Cardiac septum (tissue), 1 donor: ENCODE measurements around the gene KLF12. TPM values are rescaled to one million over a fixed set of nuclear protein-coding genes. Genes with fewer than 3 reads are reported as not detected.

Experiments used
- DNase-seq: peaks from one replicate; pipeline ENCODE4 v3.0.0-alpha.2; 2020; ENCODE audit warnings: low spot score
- intact Hi-C: fragments of 100-400 bp; cut with DNase I; formaldehyde crosslinking; loops from one replicate; pipeline ENCODE4 v1.14.0; 2022
- total RNA-seq: library from RNA; stranded (reverse); fragmentation: NEBNext Ultra II Directional; extraction: Animal tissue kit (Norgen Biotek cat#: 25700); gene quantifications from one replicate; pipeline ENCODE4 v1.2.1, GENCODE V29; 2021
- donor health status: DM: no; HTN: no; CAD: no.

KLF12 gene
- total RNA-seq, 1 donor from 2014 or later, result 17.1 TPM

GRCh38 chr13:74110053-74110452, 24.2 kb downstream of the KLF12 start:
- intact Hi-C loops, result loop anchor here (5.0 kb wide), 1 partner anchor 33 kb away; no protein-coding TSS in a partner anchor
- no peak for DNase-seq

- no peak for DNase-seq
- intact Hi-C loops, result no loop called here
These were observed 26.6 kb downstream of the KLF12 start for GRCh38 chr13:74107598-74107997.

GRCh38 chr13:74105871-74106270, 28.3 kb downstream of the KLF12 start:
- intact Hi-C loops, result no loop called here

GRCh38 chr13:74104661-74105275, 29.4 kb downstream of the KLF12 start:
- intact Hi-C loops, result no loop called here

More at GRCh38 chr13:74105871-74106270, 28.3 kb downstream of the KLF12 start:
- no peak for DNase-seq

GRCh38 chr13:74103970-74104555, 30.1 kb downstream of the KLF12 start:
- DNase-seq, result no peak
- intact Hi-C loops, result no loop called here

More at GRCh38 chr13:74104661-74105275, 29.4 kb downstream of the KLF12 start:
- no peak for DNase-seq

GRCh38 chr13:74103196-74103595, 31.0 kb downstream of the KLF12 start:
- intact Hi-C loops, result no loop called here
- no peak for DNase-seq

GRCh38 chr13:74102691-74103090, 31.5 kb downstream of the KLF12 start:
- DNase-seq, result no peak
- intact Hi-C loops, result no loop called here

GRCh38 chr13:74101436-74101835, 32.8 kb downstream of the KLF12 start:
- no peak for DNase-seq
- intact Hi-C loops, result no loop called here

GRCh38 chr13:74098077-74098476, 36.1 kb downstream of the KLF12 start:
- intact Hi-C loops, result no loop called here

GRCh38 chr13:74097116-74097515, 37.1 kb downstream of the KLF12 start:
- DNase-seq, result no peak
- intact Hi-C loops, result no loop called here

More at GRCh38 chr13:74098077-74098476, 36.1 kb downstream of the KLF12 start:
- DNase-seq, result no peak

GRCh38 chr13:74093691-74094090, 40.5 kb downstream of the KLF12 start:
- no peak for DNase-seq
- intact Hi-C loops, result no loop called here

- no peak for DNase-seq
- intact Hi-C loops, result no loop called here
These were observed 41.5 kb downstream of the KLF12 start for GRCh38 chr13:74092711-74093110.

- DNase-seq, result no peak
- intact Hi-C loops, result no loop called here
These were observed 43.2 kb downstream of the KLF12 start for GRCh38 chr13:74090869-74091605.

GRCh38 chr13:74090397-74090796, 43.8 kb downstream of the KLF12 start:
- intact Hi-C loops, result no loop called here
- no peak for DNase-seq

GRCh38 chr13:74087357-74087756, 46.8 kb downstream of the KLF12 start:
- intact Hi-C loops, result no loop called here
- DNase-seq, result no peak
